ENCODE data around the gene POU3F3.

POU3F3 gene

DNA sequence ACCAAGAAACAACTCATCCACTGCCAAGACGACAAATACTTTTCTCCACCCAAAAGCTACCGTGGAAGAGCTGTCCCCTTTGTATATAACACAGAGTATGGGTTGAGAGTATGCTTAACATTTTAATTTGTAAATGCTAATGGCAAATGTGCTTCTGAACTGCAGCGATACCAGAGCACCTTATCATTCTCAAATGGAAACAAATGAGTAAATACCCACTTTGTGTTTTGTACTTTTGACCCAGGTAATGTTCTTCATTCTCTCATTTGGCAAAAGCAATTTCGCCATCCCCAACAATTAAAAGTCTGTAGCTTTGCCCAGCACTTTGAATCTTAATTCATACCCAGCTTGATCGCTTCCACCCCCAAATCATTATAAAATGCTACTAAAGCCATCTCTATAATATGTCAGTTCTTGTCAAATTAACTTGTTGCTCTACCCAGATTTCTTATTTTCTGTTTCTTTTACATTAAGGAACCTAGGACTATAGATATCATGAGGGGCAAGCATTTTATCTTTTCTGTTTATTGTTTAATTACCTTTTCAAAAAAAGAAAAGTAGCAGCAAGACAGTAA, 6.2 kb upstream of the POU3F3 start:
- no peak for DNase-seq

DNA sequence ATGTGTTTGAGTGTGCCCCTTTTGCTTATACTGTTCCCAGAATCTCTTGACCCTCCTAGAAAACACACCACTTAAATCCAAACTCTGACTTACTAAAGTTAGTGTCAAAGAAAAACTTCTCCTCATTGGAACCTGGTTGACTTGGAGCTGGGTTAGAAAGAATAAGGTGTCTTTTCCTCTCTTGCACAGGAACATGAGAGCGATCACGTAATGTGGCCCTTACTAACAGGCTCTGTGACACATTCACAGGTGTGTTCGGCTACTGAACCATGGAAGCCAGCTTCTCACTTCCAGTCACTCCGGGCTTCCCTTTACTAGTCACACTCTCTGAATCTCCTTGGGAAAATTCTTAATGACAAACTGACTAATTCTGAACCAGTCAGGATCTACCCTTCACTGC, 5.4 kb upstream of the POU3F3 start:
- no peak for DNase-seq

DNA sequence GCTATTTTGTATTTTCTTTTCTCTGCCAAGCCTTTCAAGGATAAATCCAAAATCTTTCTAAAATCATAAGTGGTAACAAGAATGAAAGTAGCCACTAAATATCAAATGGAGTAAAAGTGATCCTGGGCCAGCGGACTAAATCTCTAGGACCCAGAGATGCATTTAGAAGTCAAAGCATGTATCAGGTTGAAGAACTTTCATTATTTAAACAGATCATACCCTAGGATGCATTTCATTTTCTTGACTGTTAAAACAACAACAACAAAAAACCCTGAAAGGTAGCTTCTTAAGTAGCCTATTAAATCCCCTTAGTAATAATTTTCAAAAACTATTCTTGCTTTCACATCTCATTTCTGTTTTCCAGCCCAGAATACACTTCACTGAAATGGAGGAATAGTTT, 4.8 kb upstream of the POU3F3 start:
- no peak for DNase-seq

DNA sequence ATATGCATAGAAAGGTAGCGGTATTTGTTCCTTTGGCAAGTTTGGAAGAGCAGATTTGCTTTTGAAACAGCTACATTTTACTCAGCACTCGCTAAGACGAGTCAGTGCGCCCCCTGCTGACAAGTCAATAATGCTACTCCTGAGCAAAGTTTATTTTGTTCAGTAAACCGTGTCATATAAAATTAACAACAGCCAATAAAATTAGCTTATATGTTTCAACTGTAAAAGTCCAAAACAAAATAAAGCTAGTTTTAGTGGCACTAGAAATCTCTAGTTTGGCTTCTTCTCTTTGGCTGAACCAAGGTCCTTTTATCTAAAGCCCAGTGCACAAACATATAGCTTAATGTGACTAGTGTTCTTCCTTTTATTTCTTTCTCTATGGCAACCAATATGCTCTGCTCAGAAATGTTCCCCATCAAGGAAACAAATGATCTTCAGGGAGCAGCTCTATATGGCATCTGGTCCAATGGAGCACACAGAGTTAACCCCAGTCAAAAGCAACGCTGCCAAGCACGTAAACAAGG, 4.2 kb upstream of the POU3F3 start:
- peak in 1 of 2 experiments; percentile 14 for DNase-seq

DNA sequence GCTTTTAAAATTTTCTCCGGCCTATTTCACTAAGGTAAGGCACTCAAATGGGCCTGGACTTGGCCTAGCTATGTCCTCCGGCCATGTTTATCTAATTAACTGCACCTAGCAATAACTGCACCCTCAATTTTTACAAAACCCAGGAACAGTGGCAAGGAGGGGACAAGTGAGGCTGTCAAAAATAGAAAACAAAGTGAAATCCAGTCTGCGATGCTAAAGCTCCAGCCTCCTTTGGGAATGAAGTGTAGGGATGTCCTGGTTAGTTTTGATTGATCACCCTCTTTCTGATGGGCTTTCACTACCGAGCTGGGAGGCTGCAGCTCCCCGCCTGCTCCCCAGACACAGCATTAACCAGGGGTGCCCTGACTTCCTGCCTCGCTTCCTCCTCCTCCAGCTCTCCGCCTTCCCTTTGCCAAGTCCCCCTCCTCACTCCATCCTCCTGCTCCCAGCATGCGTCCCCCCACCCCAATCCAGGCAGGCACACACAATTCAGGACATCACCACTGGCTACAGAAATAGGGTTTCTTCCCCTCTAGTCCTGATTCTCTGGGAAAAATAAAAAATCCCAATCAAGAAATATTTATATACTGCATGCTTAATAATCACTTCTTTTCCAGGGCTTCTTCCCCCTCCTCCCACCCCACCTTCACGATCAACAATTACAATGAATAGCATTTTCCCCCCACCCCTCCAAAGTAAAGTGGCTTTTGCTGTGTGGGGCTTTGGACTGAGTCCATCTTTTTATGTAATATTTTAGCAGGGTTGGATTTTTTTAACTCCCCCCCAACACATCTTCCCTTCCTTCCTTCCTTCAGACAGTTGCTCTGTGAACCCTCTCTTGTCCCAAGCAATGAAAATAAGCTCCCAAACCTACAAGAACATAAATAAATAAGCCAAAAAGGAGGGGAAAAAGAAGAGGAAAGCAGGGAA, 3.3 kb upstream of the POU3F3 start:
- DNase-seq: no peak

DNA sequence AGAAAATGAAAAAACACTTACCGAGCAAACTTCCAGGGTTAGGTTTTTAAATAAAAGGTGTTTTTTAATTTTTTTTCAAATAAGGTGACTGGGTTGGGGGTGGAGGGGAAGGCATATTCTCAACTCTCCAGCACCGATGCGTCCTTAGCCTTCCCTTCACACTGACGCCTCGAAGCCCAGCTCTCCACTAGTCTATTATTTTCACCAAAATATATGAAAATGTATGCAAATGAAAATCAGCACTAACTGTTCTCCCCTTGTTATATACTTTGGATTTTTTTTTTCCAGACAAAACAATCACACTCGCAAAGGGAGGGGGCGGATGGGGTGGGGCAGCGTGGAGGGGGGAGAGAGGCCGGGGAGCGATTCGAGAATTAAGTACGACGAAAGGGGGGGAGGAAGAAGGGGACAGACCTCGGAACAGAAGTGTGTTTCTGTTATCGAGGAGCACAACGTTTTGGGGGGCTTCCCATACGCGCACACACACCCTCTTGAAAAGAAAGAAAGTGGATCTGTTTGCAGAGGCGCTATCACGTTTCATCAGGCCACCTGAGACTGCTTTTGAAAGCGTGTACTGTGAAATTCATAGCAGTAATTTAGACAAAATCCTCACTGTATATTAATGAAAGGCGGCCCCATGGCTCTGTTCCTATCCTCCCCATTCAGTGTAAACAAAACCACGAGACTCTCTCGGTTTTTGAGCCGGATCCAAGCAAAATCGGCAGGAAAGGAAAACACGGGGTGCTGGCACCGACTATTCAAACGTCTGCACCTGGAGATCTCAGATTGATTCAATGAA, 2.4 kb upstream of the POU3F3 start:
- DNase-seq: no peak

DNA sequence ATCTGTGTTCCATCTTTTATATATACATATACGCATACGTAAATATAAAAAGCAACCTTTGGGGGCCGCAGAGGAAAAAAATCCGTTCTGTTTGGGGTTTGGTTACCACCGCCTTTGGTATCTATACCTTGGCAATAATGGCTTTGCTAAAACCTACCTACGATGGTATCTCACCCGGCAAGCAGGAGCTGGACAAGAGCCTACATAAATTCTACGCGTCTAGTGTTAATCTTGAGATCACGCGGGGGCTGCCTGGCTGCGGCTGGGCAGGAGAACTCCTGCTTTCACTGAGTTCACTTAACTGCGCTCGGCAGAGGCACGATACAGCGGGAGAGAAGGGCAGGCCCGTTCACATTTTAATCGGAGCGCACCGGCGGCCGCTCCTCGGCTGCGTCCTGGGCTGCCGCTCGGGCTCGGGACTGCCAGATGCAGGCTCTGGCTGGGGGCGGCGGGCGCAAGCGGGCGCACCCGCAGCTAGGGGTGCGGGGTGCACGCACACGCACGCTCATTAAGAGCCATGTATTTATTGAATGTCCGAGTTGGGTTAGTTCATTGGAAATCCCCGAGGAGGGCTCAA, 1.7 kb upstream of the POU3F3 start:
- DNase-seq: no peak

DNA sequence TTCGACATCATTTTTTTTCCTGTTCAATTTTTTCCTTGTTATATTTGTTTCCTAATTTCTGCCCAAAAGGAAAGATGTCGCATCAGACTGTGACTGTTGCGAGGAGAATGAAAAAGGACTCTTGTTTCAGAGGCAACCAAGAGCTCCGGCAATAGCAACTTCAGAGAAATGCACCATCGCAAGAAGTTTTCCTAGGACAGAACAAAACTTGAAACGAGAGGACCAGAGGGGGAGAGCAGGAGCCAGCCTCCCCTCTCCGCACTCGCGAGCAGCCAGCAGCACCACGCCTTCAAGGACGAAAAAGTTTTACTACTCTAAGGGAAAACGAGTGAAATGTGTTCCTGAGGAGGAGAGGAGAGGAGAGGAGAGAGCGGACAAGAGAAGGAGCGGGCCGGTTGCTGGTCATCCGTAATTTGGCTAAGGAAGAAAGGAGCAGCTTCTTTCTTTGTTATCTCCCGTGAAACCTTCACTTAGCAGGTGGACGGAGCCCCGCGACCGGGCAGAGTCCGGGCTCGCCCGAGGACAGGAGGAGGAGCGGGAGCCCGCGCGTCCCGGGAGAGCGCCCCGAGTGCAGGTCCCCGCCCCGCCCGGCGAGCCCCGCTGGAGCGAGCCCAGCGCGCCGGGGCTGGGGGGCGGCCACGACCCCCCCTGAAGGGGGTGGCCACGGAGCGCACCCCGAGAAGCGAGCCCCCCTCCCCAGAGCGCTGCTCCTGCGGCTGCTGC, 744 bp downstream of the POU3F3 start:
- no peak for DNase-seq

DNA sequence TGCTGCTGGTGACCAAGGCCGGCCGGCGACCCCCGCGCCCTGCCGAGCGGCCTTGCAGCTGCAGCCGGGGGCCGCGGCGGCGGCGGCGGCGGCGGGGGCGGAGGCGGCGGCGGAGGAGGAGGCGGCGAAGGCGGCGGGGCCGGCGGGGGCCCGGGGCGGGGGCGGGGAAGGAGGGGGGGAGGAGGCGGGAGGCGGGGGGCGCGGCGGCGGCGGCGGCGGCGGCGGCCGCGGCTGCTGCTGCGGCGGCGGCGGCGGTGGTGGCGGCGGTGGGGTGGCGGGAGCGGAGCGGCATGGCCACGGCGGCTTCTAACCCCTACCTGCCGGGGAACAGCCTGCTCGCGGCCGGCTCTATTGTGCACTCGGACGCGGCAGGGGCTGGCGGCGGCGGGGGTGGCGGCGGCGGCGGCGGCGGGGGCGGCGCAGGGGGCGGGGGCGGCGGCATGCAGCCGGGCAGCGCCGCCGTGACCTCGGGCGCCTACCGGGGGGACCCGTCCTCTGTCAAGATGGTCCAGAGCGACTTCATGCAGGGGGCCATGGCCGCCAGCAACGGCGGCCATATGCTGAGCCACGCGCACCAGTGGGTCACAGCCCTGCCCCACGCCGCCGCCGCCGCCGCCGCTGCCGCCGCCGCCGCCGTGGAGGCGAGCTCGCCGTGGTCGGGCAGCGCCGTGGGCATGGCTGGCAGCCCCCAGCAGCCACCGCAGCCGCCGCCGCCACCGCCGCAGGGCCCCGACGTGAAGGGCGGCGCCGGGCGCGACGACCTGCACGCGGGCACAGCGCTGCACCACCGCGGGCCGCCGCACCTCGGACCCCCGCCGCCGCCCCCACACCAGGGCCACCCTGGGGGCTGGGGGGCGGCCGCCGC, 1.5 kb downstream of the POU3F3 start:
- DNase-seq: no peak

DNA sequence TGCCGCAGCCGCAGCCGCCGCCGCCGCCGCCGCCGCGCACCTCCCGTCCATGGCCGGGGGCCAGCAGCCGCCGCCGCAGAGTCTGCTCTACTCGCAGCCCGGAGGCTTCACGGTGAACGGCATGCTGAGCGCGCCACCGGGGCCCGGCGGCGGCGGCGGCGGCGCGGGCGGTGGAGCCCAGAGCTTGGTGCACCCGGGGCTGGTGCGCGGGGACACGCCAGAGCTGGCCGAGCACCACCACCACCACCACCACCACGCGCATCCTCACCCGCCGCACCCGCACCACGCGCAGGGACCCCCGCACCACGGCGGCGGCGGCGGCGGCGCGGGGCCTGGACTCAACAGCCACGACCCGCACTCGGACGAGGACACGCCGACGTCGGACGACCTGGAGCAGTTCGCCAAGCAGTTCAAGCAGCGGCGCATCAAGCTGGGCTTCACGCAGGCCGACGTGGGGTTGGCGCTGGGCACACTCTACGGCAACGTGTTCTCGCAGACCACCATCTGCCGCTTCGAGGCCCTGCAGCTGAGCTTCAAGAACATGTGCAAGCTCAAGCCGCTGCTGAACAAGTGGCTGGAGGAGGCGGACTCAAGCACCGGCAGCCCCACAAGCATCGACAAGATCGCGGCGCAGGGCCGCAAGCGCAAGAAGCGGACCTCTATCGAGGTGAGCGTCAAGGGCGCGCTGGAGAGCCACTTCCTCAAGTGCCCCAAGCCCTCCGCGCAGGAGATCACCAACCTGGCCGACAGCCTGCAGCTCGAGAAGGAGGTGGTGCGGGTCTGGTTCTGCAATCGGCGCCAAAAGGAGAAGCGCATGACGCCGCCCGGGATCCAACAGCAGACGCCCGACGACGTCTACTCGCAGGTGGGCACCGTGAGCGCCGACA, 2.4 kb downstream of the POU3F3 start:
- DNase-seq: no peak

DNA sequence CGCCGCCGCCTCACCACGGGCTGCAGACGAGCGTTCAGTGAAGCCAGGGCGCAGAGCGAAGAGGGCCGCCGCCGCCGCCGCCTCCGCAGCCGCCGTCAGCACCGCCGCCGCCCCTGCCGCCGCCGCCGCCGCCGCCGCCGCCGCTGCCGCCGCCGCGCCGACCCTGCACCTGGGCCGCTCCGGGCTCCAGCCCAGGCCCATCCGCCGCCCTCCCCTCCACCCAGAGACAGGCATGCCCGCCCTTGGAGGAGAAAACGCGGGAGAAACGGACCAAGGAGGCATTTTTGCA, 3.0 kb downstream of the POU3F3 start:
- no peak for DNase-seq

DNA sequence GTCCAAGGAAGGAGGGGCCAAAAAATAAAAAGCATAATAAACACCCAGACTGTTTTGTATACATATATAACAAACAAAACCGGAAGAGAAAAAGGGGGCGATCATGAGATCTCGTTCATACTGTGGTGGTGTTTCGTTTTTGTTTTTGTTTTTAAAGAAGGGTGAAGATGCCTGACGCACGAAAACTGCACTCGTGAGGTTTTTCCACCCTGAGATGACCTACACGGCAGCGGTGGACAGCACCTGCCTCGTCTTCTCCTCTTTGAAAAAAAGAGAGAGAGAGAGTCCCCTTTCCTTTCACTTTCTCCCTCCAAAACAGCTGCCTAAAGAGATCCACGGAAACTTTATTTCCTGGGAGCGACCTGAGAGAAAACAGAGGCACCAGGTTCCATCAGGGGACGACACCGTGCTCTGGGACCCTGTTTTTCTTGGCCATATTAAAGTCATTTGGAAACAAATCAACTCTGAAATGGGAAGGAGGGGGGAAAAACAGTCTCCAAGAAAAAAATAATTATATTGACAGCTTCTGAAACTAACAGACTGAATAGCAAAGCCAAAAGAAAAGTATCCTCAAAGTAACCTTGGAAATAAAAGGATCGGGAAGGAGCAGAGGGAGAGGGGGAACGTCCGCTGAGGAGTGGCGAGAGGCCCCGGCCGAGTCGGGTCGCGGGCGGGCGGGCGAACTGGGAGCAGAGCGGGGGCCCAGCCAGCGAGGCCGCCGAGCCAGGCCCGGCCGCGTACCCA, 3.5 kb downstream of the POU3F3 start:
- DNase-seq: no peak

DNA sequence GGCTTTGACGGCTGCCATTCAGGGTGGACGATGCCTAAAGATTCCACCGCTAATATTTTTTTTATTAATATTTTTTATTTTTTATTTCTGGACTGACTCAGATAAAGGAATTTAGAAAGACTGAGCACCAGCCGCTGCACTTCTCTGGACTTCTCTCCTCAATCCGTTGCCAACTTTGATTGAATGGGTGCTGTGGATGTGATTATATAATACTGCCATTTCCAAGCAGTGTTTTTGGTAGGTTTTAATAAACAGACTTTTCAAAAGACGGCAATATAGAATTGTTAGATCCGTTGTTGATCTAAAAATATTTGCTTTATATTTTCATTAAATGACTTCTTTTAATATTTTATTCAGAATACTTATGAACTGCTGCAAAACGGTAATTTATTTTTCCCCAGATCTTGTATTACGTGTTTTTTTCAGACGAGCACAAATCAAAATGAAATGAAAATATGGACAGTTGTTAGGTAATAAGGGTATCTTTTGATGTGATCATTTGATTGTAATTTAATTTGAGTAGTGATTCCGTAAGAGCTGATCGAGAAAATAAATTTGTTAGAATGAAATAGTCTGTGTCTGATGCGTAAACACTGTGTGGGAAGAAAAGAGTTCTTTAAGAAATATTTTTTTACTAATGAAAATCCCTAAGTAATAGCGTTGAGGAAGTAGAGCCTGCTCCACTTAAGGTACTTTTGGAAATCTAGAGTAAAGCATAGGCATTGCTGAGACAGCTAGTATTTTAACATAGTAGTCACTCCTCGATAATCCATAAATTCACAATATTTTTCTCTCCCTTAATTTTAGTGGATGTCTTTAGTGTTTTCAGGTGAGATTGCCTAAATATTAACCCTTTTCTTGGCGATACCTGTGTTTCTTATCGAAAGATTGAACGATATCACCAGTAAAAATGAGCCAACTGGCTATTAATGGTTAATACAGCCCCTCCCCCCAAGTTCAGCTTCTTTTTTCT, 4.4 kb downstream of the POU3F3 start:
- DNase-seq: no peak

DNA sequence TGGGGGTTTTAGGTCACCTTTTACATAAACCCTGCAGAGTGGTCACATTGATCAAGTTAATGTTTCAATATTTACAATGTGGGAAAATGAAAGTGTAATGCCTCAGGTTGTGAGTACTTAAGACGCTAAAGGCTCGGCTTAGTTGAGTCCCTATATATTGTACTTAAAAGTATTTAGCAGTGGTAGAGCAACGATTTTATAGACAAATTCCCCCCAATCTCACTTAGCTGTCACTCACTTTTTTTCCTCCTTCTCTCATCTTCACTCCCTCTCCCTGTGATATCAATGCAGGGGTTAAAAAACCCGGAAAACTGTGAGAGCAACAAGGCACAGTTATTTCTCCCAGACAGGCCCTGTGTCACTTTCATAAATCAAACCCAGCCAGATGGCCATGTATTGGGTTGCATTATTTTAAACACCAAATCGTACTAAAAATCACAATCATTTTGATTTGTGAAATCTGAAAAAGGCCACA, 5.4 kb downstream of the POU3F3 start:
- DNase-seq: no peak

DNA sequence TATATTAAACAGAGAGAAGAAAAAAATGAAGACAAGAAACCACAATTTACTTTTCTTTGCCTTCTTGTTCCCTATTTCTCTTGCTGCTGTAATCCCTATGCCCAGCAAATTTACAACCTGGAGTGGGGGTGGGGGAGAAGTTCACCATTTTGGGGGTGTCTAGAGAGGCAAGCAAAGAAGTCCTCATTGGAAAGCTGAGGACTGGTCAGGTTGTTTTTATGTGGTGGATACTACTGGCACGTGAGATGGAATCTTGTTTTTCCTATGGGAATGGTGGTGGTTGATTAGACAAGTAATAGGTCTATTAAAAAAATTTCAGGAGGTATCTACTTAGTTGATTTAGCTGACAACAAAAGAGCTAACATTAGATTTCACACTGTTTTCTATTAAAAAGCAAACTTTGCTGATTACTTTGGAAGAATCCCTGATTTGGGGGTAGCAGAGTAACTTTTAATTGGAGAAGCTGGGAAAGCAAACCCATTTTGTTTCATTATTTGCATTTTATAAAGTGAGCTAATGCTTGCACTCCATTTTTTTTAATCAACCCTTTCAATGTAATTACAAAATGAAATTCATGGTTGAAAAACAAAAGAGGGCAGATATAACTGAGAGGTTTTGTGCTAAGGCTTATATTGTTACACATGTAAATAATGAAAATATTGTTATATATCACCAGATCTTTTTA, 6.0 kb downstream of the POU3F3 start:
- DNase-seq: no peak

DNA sequence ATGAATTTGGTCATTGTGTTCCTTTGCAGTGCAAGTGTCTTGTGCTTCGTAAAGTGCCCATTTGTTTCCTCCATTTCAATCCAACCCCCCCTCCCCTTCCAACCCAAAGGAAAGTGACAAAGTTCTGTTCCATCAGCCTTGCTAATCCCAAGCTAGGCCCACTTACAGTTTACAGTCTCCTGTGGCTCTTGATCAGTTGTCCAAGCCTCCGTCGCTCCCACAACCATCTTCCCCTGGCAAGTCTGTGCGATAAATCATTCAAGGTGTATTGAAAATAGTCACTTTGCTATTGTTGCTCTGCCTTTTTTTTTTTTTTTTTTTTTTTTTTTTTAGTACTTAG, 6.5 kb downstream of the POU3F3 start:
- no peak for DNase-seq

DNA sequence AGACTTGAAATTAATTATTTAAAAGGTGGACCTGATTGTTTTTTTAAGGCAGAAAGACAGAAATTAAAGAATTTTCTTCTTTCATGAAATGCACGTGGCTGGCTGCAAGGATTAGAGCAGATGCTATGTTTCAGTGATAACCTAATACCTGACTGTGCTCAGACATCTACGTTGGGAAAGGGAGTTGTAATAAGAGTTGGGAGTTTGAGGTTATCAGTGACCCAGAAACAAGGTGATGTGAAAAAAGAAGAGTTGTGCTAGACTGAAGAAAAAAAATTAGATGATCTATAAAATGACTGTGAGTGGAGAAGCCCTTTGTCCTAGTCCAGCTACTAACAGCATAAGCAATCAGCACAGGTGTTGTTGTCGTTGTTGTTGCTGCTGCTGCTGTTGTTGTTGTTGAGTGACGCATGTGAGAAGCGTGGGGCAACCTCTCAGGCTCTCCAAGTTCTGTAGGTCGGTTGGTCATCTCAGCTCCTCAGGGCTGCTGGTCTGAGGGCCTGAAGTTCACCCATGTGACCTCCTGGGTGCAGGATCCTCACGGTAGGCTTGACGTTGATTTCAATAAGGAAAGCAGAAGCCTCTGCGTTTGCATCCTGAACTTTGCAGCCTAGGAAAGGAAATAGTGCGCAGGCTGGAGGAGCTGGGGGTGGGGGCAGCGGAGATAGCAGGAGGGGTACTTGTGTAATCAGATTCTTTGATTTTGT, 7.6 kb downstream of the POU3F3 start:
- no peak for DNase-seq
